ENCODE data around the gene HUNK. TPM values are rescaled to one million over a fixed set of nuclear protein-coding genes. Genes with fewer than 3 reads are reported as not detected.

HUNK gene
- total RNA-seq, 1 donor from 2014 or later: 0.51 TPM

- Mint-ChIP-seq H3K27me3 (peaks cover 35% of the 10 kb centered on the region), H3K36me3 (ENCODE audit: low read depth) (no peaks in the 10 kb centered on the region), H3K4me3 (no peak overlapping the region), H3K27ac (no peak overlapping the region), H3K4me1 (no peaks in the 10 kb centered on the region), H3K9me3 (peaks cover 4% of the 10 kb centered on the region)
- ChIA-PET POLR2A (no interaction called here), CTCF (no interaction called here)
- TF ChIP-seq, protein P1, sequence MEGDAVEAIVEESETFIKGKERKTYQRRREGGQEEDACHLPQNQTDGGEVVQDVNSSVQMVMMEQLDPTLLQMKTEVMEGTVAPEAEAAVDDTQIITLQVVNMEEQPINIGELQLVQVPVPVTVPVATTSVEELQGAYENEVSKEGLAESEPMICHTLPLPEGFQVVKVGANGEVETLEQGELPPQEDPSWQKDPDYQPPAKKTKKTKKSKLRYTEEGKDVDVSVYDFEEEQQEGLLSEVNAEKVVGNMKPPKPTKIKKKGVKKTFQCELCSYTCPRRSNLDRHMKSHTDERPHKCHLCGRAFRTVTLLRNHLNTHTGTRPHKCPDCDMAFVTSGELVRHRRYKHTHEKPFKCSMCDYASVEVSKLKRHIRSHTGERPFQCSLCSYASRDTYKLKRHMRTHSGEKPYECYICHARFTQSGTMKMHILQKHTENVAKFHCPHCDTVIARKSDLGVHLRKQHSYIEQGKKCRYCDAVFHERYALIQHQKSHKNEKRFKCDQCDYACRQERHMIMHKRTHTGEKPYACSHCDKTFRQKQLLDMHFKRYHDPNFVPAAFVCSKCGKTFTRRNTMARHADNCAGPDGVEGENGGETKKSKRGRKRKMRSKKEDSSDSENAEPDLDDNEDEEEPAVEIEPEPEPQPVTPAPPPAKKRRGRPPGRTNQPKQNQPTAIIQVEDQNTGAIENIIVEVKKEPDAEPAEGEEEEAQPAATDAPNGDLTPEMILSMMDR (IDR thresholded peaks at IDR 0.05): no peak
- intact Hi-C loops (cut with micrococcal nuclease): no loop called here
- DNase-seq (no peak), ATAC-seq (ENCODE audit: low read depth) (no peak)
Observed at GRCh38 chr21:31879911-31880310, 7.1 kb downstream of the HUNK start.

GRCh38 chr21:31880816-31881215 is 8.0 kb downstream of the HUNK start:
- TF ChIP-seq, protein P1 (IDR thresholded peaks at IDR 0.05): no peak
- DNase-seq (no peak), ATAC-seq (ENCODE audit: low read depth) (no peak)
- CTCF ChIA-PET: no interaction called here
- POLR2A ChIA-PET: no interaction called here
- intact Hi-C loops (cut with micrococcal nuclease): no loop called here
- Mint-ChIP-seq H3K27ac (no peak overlapping the region), H3K9me3 (peaks cover 4% of the 10 kb centered on the region), H3K27me3 (peaks cover 26% of the 10 kb centered on the region), H3K36me3 (ENCODE audit: low read depth) (no peaks in the 10 kb centered on the region), H3K4me1 (no peaks in the 10 kb centered on the region), H3K4me3 (no peak overlapping the region)

DNA sequence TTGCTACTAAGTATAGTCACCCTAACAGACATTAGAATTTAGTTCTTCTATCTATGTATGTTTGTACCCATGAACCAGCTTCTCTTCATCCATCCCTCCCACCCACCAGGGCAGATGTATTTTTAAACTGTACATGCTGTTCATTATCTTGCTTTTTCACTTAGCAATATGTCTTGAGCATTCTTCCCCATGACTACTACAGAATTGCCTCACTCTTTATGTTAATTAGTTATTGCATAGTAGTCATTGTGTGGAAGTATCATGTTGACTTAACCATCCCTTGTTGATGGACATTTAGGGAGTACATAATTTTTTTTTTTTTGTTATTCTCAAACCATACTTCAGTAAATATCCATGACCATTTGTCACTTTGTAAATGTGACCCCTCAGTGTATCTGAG is 9.9 kb downstream of the HUNK start:
- Mint-ChIP-seq H3K27me3 (peaks cover 15% of the 10 kb centered on the region), H3K9me3 (peaks cover 4% of the 10 kb centered on the region), H3K27ac (no peak overlapping the region), H3K4me1 (no peaks in the 10 kb centered on the region), H3K4me3 (no peak overlapping the region), H3K36me3 (ENCODE audit: low read depth) (no peaks in the 10 kb centered on the region)
- CTCF ChIA-PET: no interaction called here
- TF ChIP-seq, protein P1 (IDR thresholded peaks at IDR 0.05): no peak
- ATAC-seq (ENCODE audit: low read depth) (no peak), DNase-seq (no peak)
- intact Hi-C loops (cut with micrococcal nuclease): no loop called here
- POLR2A ChIA-PET: no interaction called here

DNA sequence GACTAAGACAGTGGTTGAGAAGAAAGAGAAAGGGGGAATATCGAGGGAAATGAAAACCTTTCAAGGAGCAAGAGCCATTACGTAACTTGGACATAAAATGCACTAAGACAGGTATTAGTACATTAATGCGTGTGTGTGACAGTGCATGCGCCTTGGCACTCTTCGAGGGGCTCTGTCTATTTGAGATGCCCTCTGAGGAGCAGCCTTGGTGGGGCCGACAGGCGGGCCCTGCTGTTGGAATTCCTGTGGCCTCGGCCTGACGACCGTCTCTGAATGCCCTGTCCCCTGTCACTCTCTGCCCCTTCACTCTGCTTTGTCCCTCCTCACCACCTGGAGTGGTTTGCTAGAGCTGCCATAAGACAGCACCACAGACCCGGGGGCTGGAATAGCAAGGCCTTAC is 12.3 kb downstream of the HUNK start:
- H3K27ac Mint-ChIP-seq: no peak overlapping the region
- no peaks in the 10 kb centered on the region for H3K4me1 Mint-ChIP-seq
- no peak for ATAC-seq (ENCODE audit: low read depth)
- POLR2A ChIA-PET: no interaction called here
- no peak for DNase-seq
- no peak overlapping the region for H3K4me3 Mint-ChIP-seq
- H3K27me3 Mint-ChIP-seq: peaks cover 22% of the 10 kb centered on the region
- intact Hi-C loops (cut with micrococcal nuclease): no loop called here
- no peaks in the 10 kb centered on the region for H3K36me3 Mint-ChIP-seq (ENCODE audit: low read depth)
- CTCF ChIA-PET: no interaction called here
- TF ChIP-seq, protein P1 (IDR thresholded peaks at IDR 0.05): no peak
- H3K9me3 Mint-ChIP-seq: peaks cover 4% of the 10 kb centered on the region

DNA sequence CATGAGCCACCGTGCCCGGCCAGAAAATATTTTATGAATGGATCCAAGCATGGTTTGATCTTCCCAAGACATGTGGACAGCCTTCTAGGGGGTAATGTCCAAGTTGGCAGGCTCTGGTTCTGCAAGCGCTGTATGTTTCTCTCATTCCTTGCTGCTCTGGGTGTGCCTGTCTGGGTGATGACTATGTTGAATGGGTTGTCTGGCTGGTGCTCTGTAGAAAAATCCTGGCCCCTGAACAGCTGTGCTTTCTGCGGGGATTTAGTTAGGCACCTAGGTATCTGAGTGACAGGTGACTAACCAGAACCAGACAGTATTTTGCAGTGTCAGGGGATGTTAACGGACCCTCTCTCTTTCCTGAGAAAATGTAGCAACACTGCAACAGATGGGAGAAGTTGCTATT is 14.1 kb downstream of the HUNK start:
- no peaks in the 10 kb centered on the region for H3K4me1 Mint-ChIP-seq
- ChIA-PET CTCF (no interaction called here), POLR2A (no interaction called here)
- H3K36me3 Mint-ChIP-seq (ENCODE audit: low read depth): no peaks in the 10 kb centered on the region
- no peak for DNase-seq
- intact Hi-C loops (cut with micrococcal nuclease): no loop called here
- peaks cover 17% of the 10 kb centered on the region for H3K27me3 Mint-ChIP-seq
- H3K9me3 Mint-ChIP-seq: peaks cover 4% of the 10 kb centered on the region
- TF ChIP-seq, protein P1 (IDR thresholded peaks at IDR 0.05): no peak
- no peak overlapping the region for H3K4me3 Mint-ChIP-seq
- no peak for ATAC-seq (ENCODE audit: low read depth)
- no peak overlapping the region for H3K27ac Mint-ChIP-seq
